Kidney epithelial cell (primary cell): ENCODE measurements around the gene ESPNL. TPM values are rescaled to one million over a fixed set of nuclear protein-coding genes. Genes with fewer than 3 reads are reported as not detected.

ENCODE experiments used
- DNase-seq: peaks from one replicate; pipeline ENCODE4 v3.0.0-alpha.2; 2010; ENCODE audit warnings: low read depth
- H3K27me3 ChIP-seq: 2 replicates; pipeline ENCODE4 v1.6.0; 2011; ENCODE audit warnings: low read length; ENCODE audit not compliant: control insufficient read depth, insufficient read depth
- H3K36me3 ChIP-seq: 2 replicates; pipeline ENCODE4 v1.5.1; 2011; ENCODE audit warnings: low read length; ENCODE audit not compliant: control insufficient read depth, insufficient read depth
- H3K4me3 ChIP-seq: 2 replicates; pipeline ENCODE4 v1.5.1; 2011; ENCODE audit warnings: low read depth, mild to moderate bottlenecking, control low read depth, low read length
- CTCF ChIP-seq: IDR thresholded peaks from 2 replicates; pipeline ENCODE4 v1.5.1; 2011; ENCODE audit warnings: mild to moderate bottlenecking, moderate library complexity, low read length, control low read depth, inconsistent platforms; ENCODE audit not compliant: insufficient read depth, poor library complexity, severe bottlenecking
- total RNA-seq: library from RNA; depleted of rRNA; stranded (reverse); fragments of >200 nt; gene quantifications from 2 replicates; pipeline ENCODE4 v1.2.3, GENCODE V29; 2015

The ESPNL gene
- total RNA-seq, 1 donor from 2014 or later = 3.8 TPM

- no peak for DNase-seq
- TF ChIP-seq CTCF = no peak
These were observed 45.7 kb downstream of the ESPNL start for GRCh38 chr2:238145851-238146250.

GRCh38 chr2:238146884-238147544 lies 46.9 kb downstream of the ESPNL start:
- TF ChIP-seq CTCF = no peak
- H3K27me3 ChIP-seq = no peaks in the 10 kb centered on the region
- no peaks in the 10 kb centered on the region for H3K36me3 ChIP-seq
- no peak overlapping the region for H3K4me3 ChIP-seq
- no peak for DNase-seq

More at GRCh38 chr2:238145851-238146250, 45.7 kb downstream of the ESPNL start:
- Histone ChIP-seq H3K4me3 (no peak overlapping the region), H3K36me3 (no peaks in the 10 kb centered on the region), H3K27me3 (no peaks in the 10 kb centered on the region)

GRCh38 chr2:238148981-238149380 lies 48.8 kb downstream of the ESPNL start:
- DNase-seq = no peak
- H3K27me3 ChIP-seq = no peaks in the 10 kb centered on the region
- no peak overlapping the region for H3K4me3 ChIP-seq
- TF ChIP-seq CTCF = no peak
- no peaks in the 10 kb centered on the region for H3K36me3 ChIP-seq

- Histone ChIP-seq H3K27me3 (no peaks in the 10 kb centered on the region), H3K36me3 (no peaks in the 10 kb centered on the region), H3K4me3 (no peak overlapping the region)
- no peak for TF ChIP-seq CTCF
- DNase-seq = no peak
These were observed 49.9 kb downstream of the ESPNL start for GRCh38 chr2:238149841-238150572.

- no peak for DNase-seq
- Histone ChIP-seq H3K27me3 (no peaks in the 10 kb centered on the region), H3K36me3 (no peaks in the 10 kb centered on the region), H3K4me3 (no peak overlapping the region)
- TF ChIP-seq CTCF = no peak
These were observed 50.5 kb downstream of the ESPNL start for GRCh38 chr2:238150686-238151085.

GRCh38 chr2:238151205-238151604 lies 51.1 kb downstream of the ESPNL start:
- no peak for TF ChIP-seq CTCF
- H3K27me3 ChIP-seq = no peaks in the 10 kb centered on the region
- DNase-seq = no peak
- no peaks in the 10 kb centered on the region for H3K36me3 ChIP-seq
- no peak overlapping the region for H3K4me3 ChIP-seq
